Stimulated activated CD8-positive, alpha-beta memory T cell treated with anti-CD3 and anti-CD28 coated beads, Interleukin-15, amount 100 ng/mL, for 1 hour (primary cell): ENCODE results near the gene PLEKHH3.

ENCODE experiments used
- DNase-seq: peaks from one replicate; pipeline ENCODE4 v3.0.0-alpha.2; 2020; ENCODE audit warnings: low read depth

PLEKHH3 gene

DNA sequence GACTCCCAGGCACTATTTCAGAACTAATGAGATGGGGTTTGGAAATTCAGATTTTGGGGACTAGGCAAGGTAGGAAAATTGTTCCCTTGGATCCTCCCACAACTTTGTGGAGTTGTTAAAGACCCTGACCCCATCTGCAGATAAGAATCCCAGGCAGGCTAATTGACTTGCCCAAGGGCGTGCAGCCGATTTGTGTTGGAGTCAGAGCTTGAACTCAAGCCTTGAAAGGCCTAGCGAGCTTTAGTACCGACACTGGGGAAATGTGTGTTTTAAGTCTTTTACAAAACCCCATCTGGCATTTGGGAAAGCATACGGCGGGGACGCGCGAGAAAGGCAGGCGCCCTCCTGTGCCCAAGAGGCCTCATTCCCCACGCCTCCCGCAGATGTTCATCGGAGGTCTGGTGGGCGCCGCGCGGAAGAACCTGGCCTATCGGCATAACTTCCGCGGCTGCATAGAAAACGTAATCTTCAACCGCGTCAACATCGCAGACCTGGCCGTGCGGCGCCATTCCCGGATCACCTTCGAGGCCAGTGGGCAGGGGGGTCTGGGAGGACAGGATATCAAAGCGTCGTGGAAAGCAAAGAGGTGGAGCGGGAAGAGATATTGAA lies 9.8 kb upstream of the PLEKHH3 start:
- DNase-seq, result no peak

DNA sequence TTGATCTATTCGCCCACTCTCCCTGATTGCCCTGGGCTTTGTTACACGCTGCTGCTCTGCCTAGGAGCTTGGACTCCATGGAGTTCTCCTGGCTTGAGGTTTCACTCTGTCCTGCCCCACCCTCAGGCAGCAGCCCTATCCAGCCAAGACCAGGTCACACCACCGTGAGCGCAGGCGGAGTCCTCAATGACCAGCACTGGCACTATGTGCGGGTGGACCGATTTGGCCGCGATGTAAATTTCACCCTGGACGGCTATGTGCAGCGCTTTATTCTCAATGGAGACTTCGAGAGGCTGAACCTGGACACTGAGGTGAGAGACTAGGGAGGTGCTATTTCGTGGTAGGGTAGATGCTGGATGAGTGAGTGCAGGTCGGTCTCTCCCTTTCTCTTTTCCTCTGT lies 9.0 kb upstream of the PLEKHH3 start:
- DNase-seq, result no peak

- DNase-seq, result no peak
Measured at GRCh38 chr17:42684929-42685556, 8.2 kb upstream of the PLEKHH3 start.

DNA sequence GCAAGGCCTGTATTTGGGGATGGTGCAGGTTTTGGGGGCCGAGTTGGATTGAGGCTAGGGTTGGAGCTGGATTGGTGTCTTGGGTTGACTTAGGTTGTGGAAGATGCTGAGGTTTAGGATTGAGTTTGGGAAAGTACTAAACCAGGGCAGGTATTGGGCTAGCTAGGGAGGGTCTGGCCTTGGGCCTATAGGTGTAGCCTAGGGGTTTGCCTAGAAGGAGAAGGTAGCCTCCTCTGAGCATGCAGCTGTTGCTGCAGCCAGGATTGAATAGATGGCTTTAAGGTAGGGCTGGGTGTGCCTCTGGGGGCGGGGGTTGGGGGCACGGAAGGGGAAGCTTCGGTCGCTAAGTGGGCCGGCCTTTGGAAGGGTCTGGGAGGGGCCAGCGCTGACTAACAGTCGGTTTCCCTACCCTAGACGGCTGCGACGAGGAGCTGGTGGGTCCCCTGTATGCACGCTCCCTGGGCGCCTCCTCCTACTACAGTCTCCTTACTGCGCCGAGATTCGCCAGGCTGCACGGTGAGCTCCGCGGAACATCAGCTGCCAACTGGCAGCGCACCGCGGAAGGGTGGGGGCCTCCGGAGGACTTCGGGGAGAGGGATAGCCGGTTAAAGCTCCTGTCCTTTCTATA lies 6.7 kb upstream of the PLEKHH3 start:
- no peak for DNase-seq

GRCh38 chr17:42682722-42683403 lies 6.1 kb upstream of the PLEKHH3 start:
- DNase-seq, result no peak

- DNase-seq, result no peak
Measured at GRCh38 chr17:42681976-42682721, 5.4 kb upstream of the PLEKHH3 start, which contains the start of gene CNTNAP1. TSS of gene CNTNAP1 (plus strand) at chr17:42682531. CDS start at chr17:42682830, 299 bp downstream.

DNA sequence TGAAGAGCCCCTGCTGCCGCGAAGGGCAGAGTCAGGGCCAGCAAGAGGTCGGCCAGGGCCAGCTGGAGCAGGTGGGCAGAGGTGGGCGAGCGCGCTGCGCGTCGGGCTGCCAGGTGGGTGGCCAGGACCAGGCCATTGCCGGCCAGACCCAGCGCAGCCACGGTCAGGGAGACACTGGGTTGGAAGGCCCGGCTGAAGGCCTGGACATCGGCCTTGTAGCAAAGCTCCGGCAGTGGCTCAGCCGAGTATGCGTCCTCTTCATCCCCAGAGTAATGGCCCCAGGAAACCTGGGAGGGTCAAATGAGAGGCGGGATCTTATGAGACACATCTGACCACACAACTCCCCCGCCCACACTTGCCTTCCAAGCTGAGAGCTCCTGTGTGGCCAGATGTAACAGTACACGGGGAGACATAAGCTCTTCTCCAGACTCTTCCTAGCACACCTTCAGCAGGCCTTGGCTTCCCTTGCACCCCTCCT lies 3.6 kb upstream of the PLEKHH3 start:
- DNase-seq, result no peak

DNA sequence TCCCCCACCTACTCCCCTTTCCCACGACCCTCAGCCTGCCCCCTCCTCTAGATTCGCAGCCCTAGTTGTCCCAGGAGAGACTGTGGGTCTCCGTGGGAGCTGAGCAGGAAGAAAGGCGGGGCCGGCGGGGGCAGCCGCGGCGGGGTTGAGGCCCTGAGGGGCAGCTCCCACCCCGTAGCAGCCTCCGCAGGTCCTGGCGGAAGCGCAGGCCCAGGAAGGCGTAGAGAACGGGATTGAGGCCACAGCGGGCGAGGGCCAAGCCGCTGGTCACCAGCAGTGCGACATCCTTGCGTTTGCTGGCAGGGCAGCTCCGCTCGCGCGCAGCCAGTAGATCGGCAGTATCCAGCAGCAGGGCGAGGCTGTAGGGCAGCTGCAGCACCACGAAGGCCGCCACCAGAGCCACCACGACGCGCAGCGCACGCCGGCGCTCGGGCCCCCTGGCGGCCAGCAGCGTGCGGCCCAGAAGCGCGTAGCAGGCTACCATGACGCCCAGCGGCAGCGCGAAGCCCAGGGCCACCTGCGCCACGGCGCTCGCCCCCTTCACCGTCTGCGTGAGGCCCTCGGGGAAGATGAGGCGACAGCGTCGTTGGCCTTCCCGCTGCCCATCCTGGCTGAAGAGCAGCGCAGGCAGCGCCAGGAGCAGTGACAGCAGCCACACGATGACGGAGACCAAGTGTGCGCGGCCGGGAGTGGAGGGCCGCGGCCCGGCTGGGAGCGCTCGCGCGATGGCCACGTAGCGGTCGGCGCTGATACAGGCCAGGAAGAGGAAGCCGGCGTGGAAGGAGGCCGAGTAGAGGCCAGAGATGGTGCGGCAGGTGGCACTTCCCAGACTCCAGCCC lies 2.9 kb upstream of the PLEKHH3 start:
- DNase-seq, result no peak

DNA sequence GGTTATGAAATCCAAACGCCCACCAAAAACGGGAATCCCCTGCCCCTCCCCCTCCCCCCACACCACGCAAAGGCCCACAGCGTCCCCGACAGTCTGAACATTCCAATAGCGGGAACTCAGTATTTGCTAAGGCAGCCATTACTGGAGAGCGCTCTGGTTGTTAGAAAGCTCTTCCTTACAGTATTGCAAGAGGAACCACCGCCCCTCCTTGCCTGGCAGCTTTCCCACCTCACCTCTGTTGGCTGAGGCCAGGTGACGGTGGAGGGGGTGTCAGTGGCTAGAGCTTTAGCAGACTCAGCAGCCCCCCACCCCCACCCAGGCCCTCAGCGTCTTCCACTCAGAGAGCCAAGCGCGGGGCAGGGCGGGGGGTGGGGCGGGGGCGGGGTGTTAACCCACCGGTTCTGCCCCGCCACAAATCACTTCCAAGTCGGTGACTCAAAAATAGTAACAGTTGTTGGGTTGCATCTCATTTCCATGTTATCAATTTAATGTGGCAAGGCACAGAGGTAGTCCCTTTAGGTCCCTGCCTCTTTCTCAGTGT lies 2.2 kb upstream of the PLEKHH3 start:
- DNase-seq, result no peak

- peak; percentile 53 for DNase-seq
Measured at GRCh38 chr17:42677921-42678781, 1.4 kb upstream of the PLEKHH3 start.

- peak; percentile 95 for DNase-seq
Measured at GRCh38 chr17:42677012-42677857, 441 bp upstream of the PLEKHH3 start.

- no peak for DNase-seq
Measured at GRCh38 chr17:42675965-42676423, 800 bp downstream of the PLEKHH3 start.

- DNase-seq, result no peak
Measured at GRCh38 chr17:42675348-42675964, 1.3 kb downstream of the PLEKHH3 start.

DNA sequence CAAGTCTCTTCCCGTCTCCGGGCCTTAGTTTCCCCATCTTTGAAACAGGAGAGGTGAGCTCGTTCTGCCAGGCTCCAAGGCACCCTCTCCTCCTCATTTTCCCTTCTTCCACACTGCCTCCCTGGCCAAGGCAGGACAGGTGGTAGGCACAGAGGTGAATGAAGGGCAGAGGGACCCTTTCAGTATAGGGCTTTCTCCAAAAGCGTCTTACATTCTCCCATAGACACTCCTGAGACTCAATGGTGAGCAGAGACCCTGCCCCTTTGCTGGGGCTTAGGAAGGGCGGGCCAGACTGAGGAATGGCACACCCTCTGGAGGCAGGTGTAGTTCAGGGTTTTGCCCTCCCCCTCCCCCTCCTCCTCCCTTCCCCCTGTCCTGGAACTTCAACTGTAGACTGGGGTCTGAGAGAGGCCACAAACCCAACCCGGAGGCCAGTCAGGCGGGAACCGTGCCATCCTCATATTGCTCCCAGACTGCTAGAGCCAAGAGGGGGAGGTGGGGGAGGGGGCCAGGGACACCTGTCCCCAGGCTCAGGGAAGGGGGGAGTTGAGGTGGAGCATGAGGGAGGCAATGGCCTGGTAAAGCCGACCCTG lies 1.9 kb downstream of the PLEKHH3 start:
- DNase-seq, result no peak

DNA sequence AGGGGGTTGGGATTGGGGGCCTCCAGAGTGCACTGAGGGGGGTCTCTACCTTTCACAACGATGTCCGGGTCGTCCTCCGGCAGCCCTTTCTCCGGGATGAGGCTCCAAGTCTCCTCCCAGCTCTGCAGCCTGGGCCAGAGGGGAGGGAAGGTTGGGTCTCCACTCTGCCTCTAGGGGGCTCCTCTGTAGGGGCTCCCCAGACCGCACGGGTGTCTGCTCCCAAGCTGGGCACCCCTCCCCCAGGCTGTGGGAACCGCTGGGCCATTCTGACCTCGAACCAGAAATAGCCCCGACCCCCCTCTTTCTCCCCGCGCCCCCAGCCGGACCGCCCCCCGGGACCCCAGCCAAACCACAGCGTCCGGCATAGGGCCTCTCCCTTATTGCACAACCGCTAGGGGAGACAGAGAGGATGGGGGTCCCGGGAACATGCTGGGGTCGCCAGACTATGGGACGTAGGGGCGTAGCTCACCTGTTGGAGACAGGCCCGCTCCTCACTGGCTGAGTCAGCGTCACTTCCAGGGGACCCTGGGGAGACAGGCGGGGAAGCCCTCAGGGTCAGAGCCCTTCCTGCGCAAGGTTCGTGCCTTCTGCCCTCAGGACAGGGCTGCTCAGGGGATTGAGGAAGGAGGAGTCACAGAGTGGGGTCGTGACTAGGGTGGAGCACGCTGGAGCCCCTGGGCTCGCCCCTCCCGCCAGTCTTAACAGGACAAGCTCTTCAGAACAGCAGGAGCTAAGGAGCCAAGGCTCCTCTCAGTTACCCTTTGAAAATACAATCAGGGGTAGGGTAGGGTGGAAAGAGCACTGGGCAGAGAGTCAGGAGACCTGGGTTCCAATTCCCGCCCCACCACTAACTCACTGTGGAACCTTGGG lies 2.7 kb downstream of the PLEKHH3 start:
- no peak for DNase-seq

- no peak for DNase-seq
Measured at GRCh38 chr17:42673266-42673884, 3.4 kb downstream of the PLEKHH3 start.
